CD14-positive monocyte (primary cell): Measurements from ENCODE around the gene GNAS-AS1. TPM values are rescaled to one million over a fixed set of nuclear protein-coding genes. Genes with fewer than 3 reads are reported as not detected.

Experiments
- DNase-seq, 3 donors: peaks; one replicate each; pipeline ENCODE4 v3.0.0-alpha.2; 2011 to 2022
- H2AFZ ChIP-seq: 2 replicates; pipeline ENCODE4 v1.6.0; 2012; ENCODE audit warnings: mild to moderate bottlenecking, low read depth, low read length, inconsistent platforms; ENCODE audit not compliant: insufficient read depth, poor library complexity, severe bottlenecking
- H3K27ac ChIP-seq, 2 donors: 1 replicate in 1 of 2; 2 replicates in 1 of 2; pipeline ENCODE4 v1.5.1; 2012 to 2013; ENCODE audit warnings: low read length in 2 of 2, control low read depth in 1 of 2, inconsistent platforms in 1 of 2, low read depth in 1 of 2, mild to moderate bottlenecking in 1 of 2
- H3K27me3 ChIP-seq, 2 donors: one replicate each; pipeline versions ENCODE4 v1.6.0 to v1.6.1; 2011 to 2013; ENCODE audit warnings: low read length in 2 of 2; ENCODE audit not compliant: control insufficient read depth in 2 of 2, insufficient read depth in 2 of 2
- H3K36me3 ChIP-seq, 2 donors: replicated peaks in 1 of 2; 1 replicate in 1 of 2; 2 replicates in 1 of 2; pipeline versions ENCODE4 v1.5.1 to v1.6.1; 2012 to 2013; ENCODE audit warnings: low read length in 2 of 2, control low read depth in 1 of 2, inconsistent platforms in 1 of 2, mild to moderate bottlenecking in 1 of 2; ENCODE audit not compliant: insufficient read depth in 2 of 2, control insufficient read depth in 1 of 2
- H3K4me1 ChIP-seq, 2 donors: 1 replicate in 1 of 2; 2 replicates in 1 of 2; pipeline versions ENCODE4 v1.5.1 to v1.6.1; 2012 to 2013; ENCODE audit warnings: low read length in 2 of 2, control low read depth in 1 of 2, inconsistent platforms in 1 of 2, mild to moderate bottlenecking in 1 of 2, moderate library complexity in 1 of 2; ENCODE audit not compliant: insufficient read depth in 2 of 2, control insufficient read depth in 1 of 2
- H3K4me2 ChIP-seq: replicated peaks from 2 replicates; pipeline ENCODE3; 2012; ENCODE audit warnings: low read length, moderate library complexity, mild to moderate bottlenecking; ENCODE audit not compliant: poor library complexity, severe bottlenecking; ENCODE audit errors: extremely low read depth
- H3K4me3 ChIP-seq, 3 experiments: fragments of 200-600 bp in 1 of 3; sonication (generic) in 1 of 3; replicated peaks in 1 of 3; 1 replicate in 2 of 3; 2 replicates in 1 of 3; pipeline ENCODE4 v1.5.1; 2011 to 2013; ENCODE audit warnings: low read length in 3 of 3, mild to moderate bottlenecking in 3 of 3, control low read depth in 2 of 3, low read depth in 2 of 3, inconsistent platforms in 1 of 3, moderate library complexity in 1 of 3
- H3K79me2 ChIP-seq: 2 replicates; pipeline ENCODE4 v1.6.0; 2012; ENCODE audit warnings: mild to moderate bottlenecking, control low read depth, inconsistent platforms, low read length, moderate library complexity; ENCODE audit not compliant: insufficient read depth
- H3K9ac ChIP-seq: 2 replicates; pipeline ENCODE4 v1.6.0; 2017; ENCODE audit warnings: low read length, mild to moderate bottlenecking; ENCODE audit not compliant: insufficient read depth, poor library complexity, severe bottlenecking
- H3K9me3 ChIP-seq, 2 donors: replicated peaks in 1 of 2; 1 replicate in 1 of 2; 2 replicates in 1 of 2; pipeline versions ENCODE4 v1.5.1 to v1.6.1; 2012 to 2013; ENCODE audit warnings: low read length in 2 of 2, control low read depth in 1 of 2; ENCODE audit not compliant: control insufficient read depth in 1 of 2, insufficient read depth in 1 of 2
- H4K20me1 ChIP-seq: 2 replicates; pipeline ENCODE4 v1.6.0; 2012; ENCODE audit warnings: mild to moderate bottlenecking, low read length, control low read depth, moderate library complexity; ENCODE audit not compliant: insufficient read depth
- H3K27ac Mint-ChIP-seq, 7 donors: one replicate each; pipeline ENCODE4 v1.8.0; 2020; ENCODE audit warnings: mild to moderate bottlenecking in 7 of 7, mixed read lengths in 7 of 7, moderate library complexity in 6 of 7, inconsistent platforms in 2 of 7
- H3K27me3 Mint-ChIP-seq, 3 donors: one replicate each; pipeline ENCODE4 v1.8.0; 2021 to 2022; ENCODE audit warnings: low read depth in 3 of 3, mild to moderate bottlenecking in 3 of 3, mixed read lengths in 3 of 3, moderate library complexity in 3 of 3, inconsistent platforms in 1 of 3
- H3K36me3 Mint-ChIP-seq, 2 donors: one replicate each; pipeline ENCODE4 v1.8.0; 2020; ENCODE audit warnings: mixed read lengths in 2 of 2, inconsistent platforms in 1 of 2, mild to moderate bottlenecking in 1 of 2
- H3K4me1 Mint-ChIP-seq: one replicate; pipeline ENCODE4 v1.8.0; 2020; ENCODE audit warnings: mild to moderate bottlenecking, mixed read lengths
- H3K4me3 Mint-ChIP-seq, 2 donors: one replicate each; pipeline ENCODE4 v1.8.0; 2020; ENCODE audit warnings: mild to moderate bottlenecking in 2 of 2, mixed read lengths in 2 of 2, moderate library complexity in 1 of 2
- H3K9me3 Mint-ChIP-seq, 7 donors: one replicate each; pipeline ENCODE4 v1.8.0; 2020 to 2022; ENCODE audit warnings: mixed read lengths in 7 of 7, mild to moderate bottlenecking in 6 of 7, moderate library complexity in 6 of 7, inconsistent platforms in 2 of 7
- CTCF ChIP-seq: fragments of 200-600 bp; IDR thresholded peaks from one replicate; pipeline ENCODE4 v1.8.0; 2022; ENCODE audit warnings: antibody characterized with exemption, mild to moderate bottlenecking
- WGBS: methylation state at CpG from one replicate; pipeline ENCODE4 v1.1.5; 2013; ENCODE audit warnings: missing lambda C conversion rate; ENCODE audit not compliant: insufficient coverage; 5-methylcytosine and 5-hydroxymethylcytosine counted together
- intact Hi-C, 2 donors: fragments of 100-400 bp; cut with micrococcal nuclease; formaldehyde crosslinking; loops; one replicate each; pipeline versions ENCODE4 v1.15.0 to v1.15.1; 2023
- polyA plus RNA-seq, 3 donors: library from polyadenylated mRNA; depleted of rRNA in 1 of 3; unstranded in 2 of 3; stranded (reverse) in 1 of 3; fragments of 300-500 nt in 2 of 3; fragments of >200 nt in 1 of 3; fragmentation: Illumina TruSeq in 2 of 3; gene quantifications; 1 replicate in 2 of 3; 2 replicates in 1 of 3; pipeline ENCODE4 v1.2.3, GENCODE V29; 2012 to 2021

Gene GNAS-AS1
- polyA plus RNA-seq, 3 donors = not detected

- DNase-seq = peak in 2 of 3 donors; percentile 12 to 30
- H3K27ac Mint-ChIP-seq = peak overlapping the region; percentile 87 to 96 (median 92)
- H3K36me3 Mint-ChIP-seq = peaks cover 6 to 11% of the 10 kb centered on the region in 2 donors
- peaks cover 52% of the 10 kb centered on the region for H3K79me2 ChIP-seq
- WGBS = 0% methylated on average over 48 of the region's 55 CpGs
- peak overlapping the region; percentile 74 to 93 (median 76) for H3K4me3 ChIP-seq
- H3K4me1 ChIP-seq = peaks cover 34 to 56% of the 10 kb centered on the region in 2 donors
- peak overlapping the region; percentile 50 for H2AFZ ChIP-seq
- H4K20me1 ChIP-seq = peaks cover 44% of the 10 kb centered on the region
- no peaks in the 10 kb centered on the region for H3K9me3 ChIP-seq
- peaks cover 0 to 7% (median 0%) of the 10 kb centered on the region in 3 donors for H3K27me3 Mint-ChIP-seq
- peak overlapping the region; percentile 95 for H3K4me3 Mint-ChIP-seq
- H3K27ac ChIP-seq = peak overlapping the region; percentile 70 to 83
- peaks cover 0 to 12% of the 10 kb centered on the region in 2 donors for H3K36me3 ChIP-seq
- no peaks in the 10 kb centered on the region for H3K27me3 ChIP-seq
- peak overlapping the region; percentile 89 for H3K4me2 ChIP-seq
- TF ChIP-seq CTCF = no peak
- peak overlapping the region; percentile 80 for H3K9ac ChIP-seq
- no peaks in the 10 kb centered on the region for H3K9me3 Mint-ChIP-seq
- intact Hi-C loops = loop anchor here (1.0 to 10.0 kb wide), 6 partner anchors 16 to 237 kb away; partner anchors contain the start of genes ATP5F1E (in 2 of the 2), NELFCD (in 2 of the 2), CTSZ (in 1 of the 2) and STX16 (in 1 of the 2)
- peaks cover 43% of the 10 kb centered on the region for H3K4me1 Mint-ChIP-seq
Observed at GRCh38 chr20:58891718-58892140, 41.0 kb upstream of the GNAS-AS1 start.

- Mint-ChIP-seq H3K27ac (peak overlapping the region in 5 of 7 donors; percentile 69 to 90 (median 83)), H3K36me3 (peaks cover 5 to 6% of the 10 kb centered on the region in 2 donors), H3K4me1 (peaks cover 38% of the 10 kb centered on the region), H3K27me3 (peaks cover 0 to 7% (median 3%) of the 10 kb centered on the region in 3 donors), H3K4me3 (peak overlapping the region; percentile 74 to 83), H3K9me3 (no peaks in the 10 kb centered on the region)
- H3K27ac ChIP-seq = peak overlapping the region; percentile 70 to 78
- peaks cover 0 to 7% of the 10 kb centered on the region in 2 donors for H3K36me3 ChIP-seq
- H3K79me2 ChIP-seq = peaks cover 47% of the 10 kb centered on the region
- no peaks in the 10 kb centered on the region for H3K27me3 ChIP-seq
- peaks cover 31 to 51% of the 10 kb centered on the region in 2 donors for H3K4me1 ChIP-seq
- peak overlapping the region; percentile 80 for H3K9ac ChIP-seq
- TF ChIP-seq CTCF = no peak
- peak overlapping the region; percentile 74 to 94 (median 93) for H3K4me3 ChIP-seq
- under 1% methylated on average over 84 of the region's 105 CpGs for WGBS
- peak overlapping the region; percentile 89 for H3K4me2 ChIP-seq
- DNase-seq = peak; percentile 42 to 55 (median 42)
- no peaks in the 10 kb centered on the region for H3K9me3 ChIP-seq
- intact Hi-C loops = loop anchor here (5.0 to 10.0 kb wide), 5 partner anchors 91 to 236 kb away; partner anchors contain the start of genes ATP5F1E (in 2 of the 2), NELFCD (in 2 of the 2), CTSZ (in 1 of the 2) and STX16 (in 1 of the 2)
- H2AFZ ChIP-seq = peak overlapping the region; percentile 83
- peaks cover 38% of the 10 kb centered on the region for H4K20me1 ChIP-seq
Observed at GRCh38 chr20:58891086-58891717, 40.5 kb upstream of the GNAS-AS1 start.
